Amygdala (tissue), 56 donors: ENCODE data around the gene OAS3.
"Not testable (repeated sequence)": the region's sequence is repeated elsewhere in the genome, so short reads cannot be mapped to it uniquely, and the experiment has no call there.

Experiments
- DNase-seq, 56 donors: peaks; one replicate each; lab custom pipeline; 2025; lab: John Stamatoyannopoulos, UW

OAS3 gene, protein sequence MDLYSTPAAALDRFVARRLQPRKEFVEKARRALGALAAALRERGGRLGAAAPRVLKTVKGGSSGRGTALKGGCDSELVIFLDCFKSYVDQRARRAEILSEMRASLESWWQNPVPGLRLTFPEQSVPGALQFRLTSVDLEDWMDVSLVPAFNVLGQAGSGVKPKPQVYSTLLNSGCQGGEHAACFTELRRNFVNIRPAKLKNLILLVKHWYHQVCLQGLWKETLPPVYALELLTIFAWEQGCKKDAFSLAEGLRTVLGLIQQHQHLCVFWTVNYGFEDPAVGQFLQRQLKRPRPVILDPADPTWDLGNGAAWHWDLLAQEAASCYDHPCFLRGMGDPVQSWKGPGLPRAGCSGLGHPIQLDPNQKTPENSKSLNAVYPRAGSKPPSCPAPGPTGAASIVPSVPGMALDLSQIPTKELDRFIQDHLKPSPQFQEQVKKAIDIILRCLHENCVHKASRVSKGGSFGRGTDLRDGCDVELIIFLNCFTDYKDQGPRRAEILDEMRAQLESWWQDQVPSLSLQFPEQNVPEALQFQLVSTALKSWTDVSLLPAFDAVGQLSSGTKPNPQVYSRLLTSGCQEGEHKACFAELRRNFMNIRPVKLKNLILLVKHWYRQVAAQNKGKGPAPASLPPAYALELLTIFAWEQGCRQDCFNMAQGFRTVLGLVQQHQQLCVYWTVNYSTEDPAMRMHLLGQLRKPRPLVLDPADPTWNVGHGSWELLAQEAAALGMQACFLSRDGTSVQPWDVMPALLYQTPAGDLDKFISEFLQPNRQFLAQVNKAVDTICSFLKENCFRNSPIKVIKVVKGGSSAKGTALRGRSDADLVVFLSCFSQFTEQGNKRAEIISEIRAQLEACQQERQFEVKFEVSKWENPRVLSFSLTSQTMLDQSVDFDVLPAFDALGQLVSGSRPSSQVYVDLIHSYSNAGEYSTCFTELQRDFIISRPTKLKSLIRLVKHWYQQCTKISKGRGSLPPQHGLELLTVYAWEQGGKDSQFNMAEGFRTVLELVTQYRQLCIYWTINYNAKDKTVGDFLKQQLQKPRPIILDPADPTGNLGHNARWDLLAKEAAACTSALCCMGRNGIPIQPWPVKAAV

DNA sequence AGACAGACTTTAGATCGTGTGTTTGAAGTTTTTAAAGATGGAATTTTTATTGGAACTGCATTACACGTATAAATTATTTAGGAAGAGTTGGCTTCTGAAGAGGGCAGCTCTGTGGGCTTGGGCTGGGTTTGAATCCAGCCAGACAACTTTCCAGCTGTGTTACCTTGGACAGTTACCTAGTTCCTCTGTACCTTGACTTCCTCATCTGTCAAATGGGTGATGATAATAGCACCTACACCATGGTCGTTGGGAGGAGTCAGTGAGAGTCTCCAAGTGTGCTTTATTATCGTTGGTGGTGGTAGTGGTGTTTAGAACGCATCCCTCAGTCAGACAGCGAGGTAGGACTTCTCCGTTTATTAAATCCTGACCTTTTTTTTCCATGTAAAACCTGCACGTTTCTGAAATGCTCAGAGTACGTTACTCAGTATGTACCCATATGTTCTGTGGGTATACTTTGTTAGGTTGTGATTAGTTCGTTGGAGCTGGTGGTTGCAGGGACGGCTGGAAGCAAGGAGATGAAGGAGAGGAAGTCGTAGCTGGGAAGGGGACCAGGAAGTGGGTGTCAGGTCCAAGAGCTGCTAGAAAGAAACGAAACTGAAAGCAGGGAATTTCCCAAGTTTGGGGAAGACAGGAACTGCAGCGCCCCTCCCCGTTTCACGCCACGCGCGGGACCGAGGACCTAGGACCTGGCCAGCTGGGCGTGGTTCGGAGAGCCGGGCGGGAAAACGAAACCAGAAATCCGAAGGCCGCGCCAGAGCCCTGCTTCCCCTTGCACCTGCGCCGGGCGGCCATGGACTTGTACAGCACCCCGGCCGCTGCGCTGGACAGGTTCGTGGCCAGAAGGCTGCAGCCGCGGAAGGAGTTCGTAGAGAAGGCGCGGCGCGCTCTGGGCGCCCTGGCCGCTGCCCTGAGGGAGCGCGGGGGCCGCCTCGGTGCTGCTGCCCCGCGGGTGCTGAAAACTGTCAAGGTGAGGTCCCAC lies at the start of gene OAS3:
TSS of gene OAS3 (plus strand) at position 734 of the 979 bp plus-strand sequence. CDS start at position 791, 57 bp downstream.
- peak in 37 of 56 donors; percentile 7 to 61 (median 26) for DNase-seq

DNA sequence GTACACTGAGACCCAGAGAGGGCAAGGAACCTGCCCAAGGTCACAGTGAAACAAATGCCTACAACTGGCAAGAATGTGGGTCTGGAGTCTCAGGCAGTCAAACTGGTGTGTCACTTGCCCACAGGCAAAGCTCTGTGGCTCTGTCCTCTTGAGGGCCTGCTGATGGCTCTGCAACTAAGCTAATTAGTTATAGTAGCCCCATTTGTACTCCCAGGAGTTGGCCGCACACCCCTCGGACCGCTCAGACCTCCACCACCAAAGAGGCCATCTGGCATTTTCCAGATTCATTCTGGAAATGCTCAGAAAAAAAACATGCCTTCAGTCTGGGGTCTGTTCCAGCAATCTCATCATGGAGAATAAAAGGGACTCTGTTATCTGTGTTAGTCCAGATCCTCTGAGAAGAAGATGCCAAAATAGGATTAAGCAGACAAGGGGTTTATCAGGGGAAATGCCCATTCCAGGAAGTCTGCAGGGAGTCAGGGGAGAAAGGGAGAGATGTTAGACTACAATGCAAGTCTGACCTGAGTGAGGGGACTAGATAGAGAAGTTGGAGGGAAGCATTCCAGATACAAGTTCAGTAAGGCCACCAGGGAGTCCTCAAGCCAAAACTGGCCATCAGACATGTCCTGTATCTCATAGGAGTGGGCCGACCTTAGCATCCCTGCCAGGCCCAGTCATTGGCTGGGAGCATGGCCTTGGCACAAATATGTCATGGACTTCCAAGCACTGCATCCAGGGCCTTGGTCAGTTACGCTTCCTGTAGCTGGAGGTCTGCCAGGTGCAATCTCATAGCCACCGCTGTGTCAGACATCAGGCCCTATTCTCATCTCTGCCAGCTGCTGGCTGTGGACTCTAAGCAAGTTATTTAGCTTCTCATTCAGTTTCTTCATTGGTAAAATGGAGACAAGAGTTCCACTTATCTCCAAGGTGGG lies 46.9 kb upstream of the OAS3 start:
- DNase-seq, result peak in 9 of 56 donors; percentile 5 to 66 (median 11)

DNA sequence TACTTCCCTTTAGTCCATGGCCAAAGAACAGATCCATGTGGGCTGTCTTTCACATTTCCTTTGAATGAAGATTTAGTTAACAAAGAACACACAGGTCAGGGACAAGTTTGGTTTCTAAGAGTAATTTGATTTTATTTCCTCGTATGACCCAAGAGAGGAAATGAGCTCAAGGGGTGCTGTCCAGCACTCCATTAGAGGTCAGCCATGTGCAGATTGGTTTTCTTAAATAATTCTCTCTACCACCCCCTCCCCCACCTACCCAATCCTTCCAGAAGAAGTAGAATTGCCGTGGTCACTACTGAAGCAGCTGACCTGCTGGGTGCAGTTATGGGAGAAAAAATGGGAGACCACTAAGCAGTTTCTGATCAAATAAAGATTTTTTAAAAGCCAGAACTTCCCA lies 45.4 kb upstream of the OAS3 start:
- DNase-seq, result no peak

DNA sequence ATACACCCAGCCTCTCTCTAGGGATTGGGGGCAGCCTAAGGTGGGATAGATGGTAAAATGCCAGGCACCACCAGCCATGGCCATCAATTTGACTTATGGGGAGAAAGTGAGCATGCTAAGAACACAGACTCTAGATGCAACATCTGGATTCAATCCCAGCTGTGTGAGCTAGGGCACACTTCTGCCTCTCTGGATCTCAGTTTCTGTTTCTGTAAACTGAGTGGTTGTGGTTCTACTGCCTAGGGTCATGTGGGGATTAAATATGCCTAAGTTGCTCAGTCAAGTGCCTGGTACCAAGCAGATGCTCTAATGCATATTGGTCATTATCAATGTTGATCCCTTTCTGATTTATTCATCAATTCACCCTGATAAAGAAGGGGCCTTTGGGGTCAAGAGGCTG lies 44.1 kb upstream of the OAS3 start:
- DNase-seq, result no peak

DNA sequence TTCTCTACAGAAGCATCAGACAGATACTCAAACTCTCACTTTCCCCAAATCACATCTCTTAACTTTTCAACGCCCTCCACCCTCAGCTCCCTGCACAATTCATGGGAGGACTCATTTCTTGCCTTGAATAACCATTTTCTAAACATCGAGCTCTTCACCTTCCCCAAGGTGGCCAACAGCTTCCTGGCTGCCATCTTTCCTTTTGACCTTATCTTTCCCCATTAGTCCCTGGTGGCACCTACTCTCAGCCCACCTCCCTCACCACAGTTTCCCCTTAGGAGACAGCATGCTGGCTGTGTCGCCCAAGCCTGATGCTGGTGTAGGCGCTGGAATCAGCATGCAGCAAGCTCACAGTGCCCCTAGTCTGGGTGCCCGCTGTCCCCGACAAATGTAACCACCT lies 39.9 kb upstream of the OAS3 start:
- no peak for DNase-seq

DNA sequence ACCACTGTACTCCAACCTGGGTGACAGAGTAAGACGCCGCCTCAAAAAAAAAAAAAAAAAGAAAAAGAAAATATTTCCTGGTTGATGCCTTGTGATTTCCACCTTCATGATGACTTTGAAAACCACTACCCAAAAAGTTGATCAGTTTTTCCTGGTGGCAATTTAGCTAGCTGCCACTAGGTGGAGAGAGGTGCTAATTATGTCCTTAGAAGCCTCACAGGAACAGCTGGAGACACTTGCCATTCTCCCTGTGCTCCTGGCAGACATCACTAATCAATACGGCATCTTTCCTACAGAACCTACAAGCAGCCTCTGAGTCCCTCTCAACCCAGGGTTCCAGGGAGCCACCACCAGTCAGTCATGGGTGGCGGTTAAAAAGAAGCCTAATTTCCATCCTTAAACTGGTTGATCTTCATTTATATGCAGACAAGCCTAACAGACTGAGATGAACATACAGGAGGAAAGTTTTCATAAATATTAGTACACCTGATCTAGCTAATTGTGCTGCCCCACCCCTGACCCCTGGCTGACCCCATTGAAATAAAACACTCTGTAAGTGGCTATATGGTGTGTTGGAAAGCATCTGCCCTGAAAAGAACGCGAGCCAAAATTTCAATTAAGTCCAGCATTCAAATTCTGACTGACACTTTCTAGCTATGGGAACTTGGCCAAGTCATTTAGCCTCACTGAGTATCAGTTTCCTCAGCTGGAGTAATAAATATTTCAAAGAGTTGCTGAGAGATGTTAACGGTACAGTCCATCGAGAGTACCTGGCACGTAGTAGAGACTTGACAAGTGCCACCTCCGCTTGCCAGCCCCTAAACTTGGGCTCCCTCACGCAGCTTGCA lies 37.8 kb upstream of the OAS3 start:
- peak in 2 of 56 donors; percentile 9 to 16 for DNase-seq

DNA sequence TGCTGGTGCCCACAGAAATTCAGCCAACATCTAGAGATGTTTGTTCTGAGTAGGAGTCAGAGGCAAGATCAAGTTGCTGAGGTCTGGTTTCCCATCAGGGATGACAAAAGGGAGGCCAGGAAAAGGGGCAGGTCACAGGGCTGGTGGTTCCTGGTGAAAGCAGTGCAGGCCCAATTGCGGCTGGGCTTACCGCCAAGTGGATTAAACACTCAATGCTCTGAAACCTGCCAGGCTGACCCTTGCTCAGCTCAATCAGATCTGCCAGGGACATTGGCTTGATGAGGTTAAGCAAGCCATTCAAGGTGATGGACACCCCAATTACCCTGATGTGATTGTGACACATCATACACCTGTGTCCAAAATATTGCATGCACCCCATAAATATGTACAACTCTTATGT lies 37.0 kb upstream of the OAS3 start:
- no peak for DNase-seq

DNA sequence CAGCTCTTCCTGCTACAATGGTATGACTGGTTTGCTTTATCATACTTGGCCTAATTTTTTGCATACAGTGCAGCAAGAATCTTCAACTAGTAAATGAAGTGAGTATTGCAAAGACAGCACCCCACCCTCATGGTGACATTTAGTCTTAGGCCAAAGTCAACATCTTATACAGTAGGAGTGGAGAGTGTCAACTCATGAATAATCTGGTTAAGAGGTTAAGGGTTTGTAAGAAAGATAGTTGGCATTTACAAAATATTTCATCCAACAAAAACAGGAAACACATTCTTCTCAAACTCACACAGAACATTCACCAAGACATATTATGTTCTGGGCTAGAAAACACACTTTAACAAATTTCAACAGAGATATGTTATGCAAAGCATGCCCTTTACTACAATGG lies 33.7 kb upstream of the OAS3 start:
- no peak for DNase-seq

DNA sequence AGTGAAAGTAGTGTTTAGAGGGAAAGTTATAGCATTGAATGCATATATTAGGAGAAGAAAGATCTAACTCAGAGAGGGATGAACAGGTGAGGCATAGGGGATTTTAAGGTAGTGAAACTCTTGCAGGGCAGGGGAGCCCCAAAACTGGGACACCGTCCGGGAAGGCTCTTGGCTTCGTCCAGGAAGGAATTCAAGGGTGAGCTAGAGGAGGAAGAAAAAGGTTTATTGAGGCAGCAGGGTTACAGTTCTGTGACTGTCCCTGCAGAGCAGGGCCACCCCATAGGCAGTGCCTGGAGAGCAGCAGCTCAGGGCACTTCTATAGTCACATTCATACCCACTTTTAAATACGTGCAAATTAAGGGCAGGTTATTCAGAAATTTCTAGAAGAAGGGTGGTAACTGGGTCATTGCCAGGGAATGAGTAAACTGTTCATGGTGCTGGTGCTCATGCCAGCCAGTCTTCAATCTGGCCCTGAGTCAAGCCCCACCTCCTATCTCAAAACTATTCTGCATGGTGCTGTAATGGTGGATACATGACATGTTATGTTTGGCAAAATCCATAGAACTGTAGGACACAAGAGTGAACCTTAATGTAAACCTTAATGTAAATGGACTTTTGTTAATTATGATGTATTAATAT lies 32.7 kb upstream of the OAS3 start:
- peak in 1 of 56 donors; percentile 33 for DNase-seq

DNA sequence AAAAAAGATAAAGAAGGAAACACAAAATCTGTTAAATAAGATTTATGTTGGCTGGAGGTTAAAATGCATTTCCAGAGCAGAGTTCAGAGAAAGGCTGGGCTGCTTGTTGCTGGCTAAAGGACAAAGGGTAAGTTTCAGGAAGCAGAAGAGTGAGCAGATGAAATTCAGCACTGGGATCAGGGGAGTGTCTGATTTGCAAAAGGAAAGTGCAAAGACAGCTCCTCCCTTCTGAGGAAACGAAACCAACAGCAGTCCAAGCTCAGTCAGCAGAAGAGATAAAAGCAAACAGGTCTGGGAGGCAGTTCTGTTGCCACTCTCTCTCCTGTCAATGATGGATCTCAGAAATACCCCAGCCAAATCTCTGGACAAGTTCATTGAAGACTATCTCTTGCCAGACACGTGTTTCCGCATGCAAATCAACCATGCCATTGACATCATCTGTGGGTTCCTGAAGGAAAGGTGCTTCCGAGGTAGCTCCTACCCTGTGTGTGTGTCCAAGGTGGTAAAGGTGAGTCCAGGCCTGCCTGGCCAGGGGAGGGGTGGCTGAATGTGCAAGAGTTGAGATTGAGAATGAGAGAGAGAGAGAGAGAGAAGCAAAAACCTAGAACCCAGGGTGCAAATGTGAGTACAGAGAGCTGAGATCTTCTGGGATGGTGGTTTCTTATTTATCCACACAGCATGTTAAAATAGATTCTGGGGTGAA lies 31.4 kb upstream of the OAS3 start, which contains the start of gene OAS1:
TSS of gene OAS1 (plus strand) at position 251 of the 703 bp plus-strand sequence. CDS start at position 329, 78 bp downstream.
- peak in 7 of 56 donors; percentile 6 to 45 (median 28) for DNase-seq

DNA sequence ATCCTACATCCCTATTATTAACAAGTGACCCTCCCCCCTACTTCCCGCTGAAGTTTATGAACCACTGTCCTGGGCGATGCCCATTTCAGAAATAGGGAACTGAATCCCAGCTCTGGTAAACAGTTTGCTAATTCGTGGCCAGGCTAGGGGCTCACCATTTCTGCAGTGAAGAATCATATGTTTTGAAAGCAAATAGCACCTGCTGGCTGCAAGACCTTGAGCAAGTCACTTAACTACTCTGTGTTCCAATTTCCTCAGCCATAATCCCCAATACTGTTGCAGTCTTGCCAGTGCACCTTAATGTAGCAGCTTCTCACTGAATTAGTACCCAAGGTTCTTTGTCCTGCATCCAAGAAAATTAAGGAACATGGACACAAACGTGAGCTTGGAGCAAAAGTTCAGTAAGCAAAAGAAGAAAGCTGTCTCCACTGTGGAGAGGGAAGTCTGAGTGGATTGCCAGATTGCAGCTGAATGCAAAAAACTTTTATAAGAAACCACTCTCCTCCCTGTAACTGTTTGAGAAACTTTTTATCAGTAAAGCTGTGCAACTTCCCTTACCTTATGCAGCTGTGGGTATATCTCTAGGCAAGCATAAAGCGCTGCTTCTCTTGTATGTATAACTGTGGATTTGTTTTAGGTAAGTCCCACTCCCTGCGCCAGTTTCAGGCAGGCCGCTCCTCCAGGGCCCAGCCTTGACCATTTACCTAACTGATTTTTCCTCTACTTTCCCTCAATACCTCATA lies 30.7 kb upstream of the OAS3 start:
- DNase-seq, result peak in 2 of 56 donors; percentile 9 to 30

DNA sequence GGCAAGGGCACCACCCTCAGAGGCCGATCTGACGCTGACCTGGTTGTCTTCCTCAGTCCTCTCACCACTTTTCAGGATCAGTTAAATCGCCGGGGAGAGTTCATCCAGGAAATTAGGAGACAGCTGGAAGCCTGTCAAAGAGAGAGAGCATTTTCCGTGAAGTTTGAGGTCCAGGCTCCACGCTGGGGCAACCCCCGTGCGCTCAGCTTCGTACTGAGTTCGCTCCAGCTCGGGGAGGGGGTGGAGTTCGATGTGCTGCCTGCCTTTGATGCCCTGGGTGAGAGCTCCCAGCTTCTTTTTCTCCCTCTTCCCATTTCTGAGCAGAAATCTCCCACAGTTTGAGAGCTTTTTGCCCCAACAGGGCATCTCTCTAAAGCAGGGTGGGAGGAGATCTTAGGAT lies 29.7 kb upstream of the OAS3 start:
- DNase-seq, result no peak

DNA sequence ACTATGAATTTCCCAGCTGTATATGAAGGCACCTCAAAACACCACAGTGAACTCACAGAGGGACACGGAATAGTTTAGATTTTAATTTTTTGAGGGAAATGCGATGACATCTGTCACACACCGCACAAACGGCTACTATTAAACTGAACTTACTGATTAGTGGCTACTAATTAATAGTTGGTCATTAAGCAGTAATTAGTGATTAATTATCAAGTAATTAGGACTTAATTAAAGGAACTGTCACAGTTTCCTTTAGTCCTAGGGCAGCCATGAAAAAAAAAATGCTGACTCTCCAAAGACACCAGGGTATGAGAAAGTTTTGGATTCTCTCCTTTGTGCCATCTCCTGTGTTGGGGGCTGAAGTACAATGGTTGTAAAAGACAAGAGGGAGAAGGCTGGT lies 28.6 kb upstream of the OAS3 start:
- DNase-seq, result no peak

DNA sequence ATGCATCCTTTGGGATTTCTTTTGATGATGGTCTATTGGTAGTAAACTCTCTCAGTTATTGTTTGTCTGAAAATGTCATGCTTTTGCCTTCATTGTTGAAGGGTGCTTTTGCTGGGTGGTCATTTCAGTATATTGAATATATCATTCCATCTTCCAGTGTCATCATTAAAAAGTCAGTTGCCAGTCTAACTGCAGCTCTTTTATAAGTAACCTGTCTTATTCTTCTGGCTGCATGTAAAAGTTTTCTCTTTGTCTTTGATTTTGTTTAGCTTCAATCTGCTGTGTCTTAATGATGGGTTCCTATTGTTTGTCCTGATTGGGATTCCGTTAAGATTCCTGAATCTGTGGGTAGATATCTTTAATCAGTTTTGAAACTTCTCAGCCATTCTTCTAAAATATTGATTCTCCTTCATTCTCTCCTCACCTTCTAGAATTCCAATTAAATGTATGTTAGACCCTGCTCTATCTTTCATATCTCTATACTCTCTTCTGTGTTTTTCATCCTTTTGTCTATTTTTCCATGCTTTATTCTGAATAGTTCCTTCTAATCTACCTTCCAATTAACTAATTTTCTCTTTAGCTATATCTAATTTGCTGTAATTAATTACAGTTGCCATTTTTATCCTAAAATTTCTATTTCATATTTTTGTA lies 25.1 kb upstream of the OAS3 start:
- DNase-seq, result no peak

DNA sequence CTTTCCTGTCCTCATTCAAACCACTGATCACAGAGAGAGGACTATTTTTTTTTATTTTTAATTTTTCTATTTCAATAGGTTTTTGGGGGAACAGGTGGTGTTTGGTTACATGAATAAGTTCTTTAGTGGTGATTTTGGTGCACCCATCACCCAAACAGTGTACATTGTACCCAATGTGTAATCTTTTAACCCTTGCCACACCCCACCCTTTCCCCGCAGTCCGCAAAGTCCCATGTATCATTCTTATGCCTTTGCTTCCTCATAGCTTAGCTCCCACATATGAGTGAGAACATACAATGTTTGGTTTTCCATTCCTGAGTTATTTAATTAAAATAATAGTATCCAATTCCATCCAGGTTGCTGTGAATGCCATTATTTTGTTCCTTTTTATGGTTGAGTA lies 24.4 kb upstream of the OAS3 start:
- not testable (repeated sequence) for DNase-seq
